Type B pancreatic cell (in vitro differentiated cells): ENCODE results near the gene NTRK2. TPM values are rescaled to one million over a fixed set of nuclear protein-coding genes. Genes with fewer than 3 reads are reported as not detected.

ENCODE experiments used
- DNase-seq: peaks from one replicate; pipeline ENCODE4 v3.0.0; 2021; ENCODE audit warnings: mixed read lengths; ENCODE audit not compliant: unreplicated experiment; ENCODE audit errors: extremely low spot score
- H3K27ac Mint-ChIP-seq: 2 replicates; pipeline ENCODE4 v1.8.0; 2021; ENCODE audit warnings: mild to moderate bottlenecking, mixed read lengths
- H3K27me3 Mint-ChIP-seq: 2 replicates; pipeline ENCODE4 v1.8.0; 2021; ENCODE audit warnings: mixed read lengths
- H3K36me3 Mint-ChIP-seq: 2 replicates; pipeline ENCODE4 v1.8.0; 2021; ENCODE audit warnings: mixed read lengths
- H3K4me1 Mint-ChIP-seq: one replicate; pipeline ENCODE4 v1.8.0; 2021; ENCODE audit warnings: mixed read lengths; ENCODE audit not compliant: unreplicated experiment
- H3K4me3 Mint-ChIP-seq: 2 replicates; pipeline ENCODE4 v1.8.0; 2021; ENCODE audit warnings: mild to moderate bottlenecking, mixed read lengths
- H3K9me3 Mint-ChIP-seq: 2 replicates; pipeline ENCODE4 v1.8.0; 2021; ENCODE audit warnings: mixed read lengths
- CTCF ChIP-seq: fragments of 200-600 bp; sonication (generic); conservative IDR thresholded peaks from 2 replicates; pipeline ENCODE4 v1.5.0; 2021; ENCODE audit warnings: antibody characterized with exemption, mild to moderate bottlenecking
- total RNA-seq: library from RNA; stranded (reverse); gene quantifications from 2 replicates; pipeline ENCODE4 v1.2.1, GENCODE V29; 2021; ENCODE audit warnings: low replicate concordance

NTRK2 gene
- total RNA-seq, 1 donor from 2014 or later = 122 TPM

GRCh38 chr9:84698323-84698722 is 28.8 kb downstream of the NTRK2 start:
- Mint-ChIP-seq H3K27me3 (peaks cover 9% of the 10 kb centered on the region), H3K4me3 (no peak overlapping the region), H3K27ac (no peak overlapping the region), H3K4me1 (peaks cover 22% of the 10 kb centered on the region), H3K9me3 (no peaks in the 10 kb centered on the region), H3K36me3 (peaks cover 11% of the 10 kb centered on the region)
- no peak for TF ChIP-seq CTCF
- DNase-seq = no peak

- Mint-ChIP-seq H3K4me3 (no peak overlapping the region), H3K27me3 (peaks cover 9% of the 10 kb centered on the region), H3K27ac (no peak overlapping the region), H3K36me3 (peaks cover 11% of the 10 kb centered on the region), H3K9me3 (no peaks in the 10 kb centered on the region), H3K4me1 (peaks cover 22% of the 10 kb centered on the region)
- no peak for DNase-seq
- TF ChIP-seq CTCF = no peak
Measured at GRCh38 chr9:84699984-84700383, 30.5 kb downstream of the NTRK2 start.

GRCh38 chr9:84701801-84702200 is 32.3 kb downstream of the NTRK2 start:
- Mint-ChIP-seq H3K4me1 (peaks cover 20% of the 10 kb centered on the region), H3K36me3 (peaks cover 11% of the 10 kb centered on the region), H3K9me3 (no peaks in the 10 kb centered on the region), H3K27ac (no peak overlapping the region), H3K27me3 (peaks cover 9% of the 10 kb centered on the region), H3K4me3 (no peak overlapping the region)
- no peak for TF ChIP-seq CTCF
- no peak for DNase-seq

- no peak for TF ChIP-seq CTCF
- H3K4me1 Mint-ChIP-seq = peaks cover 16% of the 10 kb centered on the region
- H3K27me3 Mint-ChIP-seq = peaks cover 6% of the 10 kb centered on the region
- no peaks in the 10 kb centered on the region for H3K9me3 Mint-ChIP-seq
- DNase-seq = no peak
- H3K4me3 Mint-ChIP-seq = no peak overlapping the region
- H3K36me3 Mint-ChIP-seq = peaks cover 11% of the 10 kb centered on the region
- no peak overlapping the region for H3K27ac Mint-ChIP-seq
Measured at GRCh38 chr9:84702471-84702870, 32.9 kb downstream of the NTRK2 start.

GRCh38 chr9:84703793-84704192 is 34.3 kb downstream of the NTRK2 start:
- Mint-ChIP-seq H3K27me3 (peaks cover 6% of the 10 kb centered on the region), H3K27ac (no peak overlapping the region), H3K4me3 (no peak overlapping the region), H3K4me1 (peaks cover 16% of the 10 kb centered on the region), H3K9me3 (no peaks in the 10 kb centered on the region), H3K36me3 (peaks cover 11% of the 10 kb centered on the region)
- TF ChIP-seq CTCF = no peak
- DNase-seq = no peak

GRCh38 chr9:84705128-84705527 is 35.6 kb downstream of the NTRK2 start:
- Mint-ChIP-seq H3K4me3 (no peak overlapping the region), H3K36me3 (peaks cover 11% of the 10 kb centered on the region), H3K4me1 (peaks cover 6% of the 10 kb centered on the region), H3K27me3 (peaks cover 8% of the 10 kb centered on the region), H3K9me3 (no peaks in the 10 kb centered on the region), H3K27ac (no peak overlapping the region)
- TF ChIP-seq CTCF = no peak
- DNase-seq = no peak
